GM23338 (cell line): ENCODE results near the gene GRAMD2B. TPM values are rescaled to one million over a fixed set of nuclear protein-coding genes. Genes with fewer than 3 reads are reported as not detected.

ENCODE experiments used
- ATAC-seq: fragments of 200-7000 bp; cut with Tn5 transposase; 3 replicates; pipeline ENCODE4 v1.9.1; 2020
- DNase-seq: peaks from one replicate; pipeline ENCODE4 v3.0.0-alpha.2; 2015; ENCODE audit warnings: low spot score
- H2AFZ ChIP-seq: fragments of 200-600 bp; sonication (generic); 2 replicates; pipeline ENCODE4 v1.8.0; 2016; ENCODE audit warnings: antibody characterized with exemption, mild to moderate bottlenecking, moderate library complexity
- H3F3A ChIP-seq: fragments of 200-600 bp; sonication (generic); replicated peaks from 2 replicates; pipeline ENCODE4 v1.8.0; 2017; ENCODE audit warnings: antibody characterized with exemption, mixed run types, low read depth
- H3K27ac ChIP-seq: fragments of 200-600 bp; sonication (generic); 2 replicates; pipeline ENCODE4 v1.6.1; 2016; ENCODE audit warnings: low read depth
- H3K27me3 ChIP-seq: fragments of 200-600 bp; sonication (generic); 2 replicates; pipeline ENCODE4 v1.8.0; 2016; ENCODE audit warnings: mild to moderate bottlenecking, mixed run types, moderate library complexity; ENCODE audit not compliant: insufficient read depth
- H3K36me3 ChIP-seq: fragments of 200-600 bp; sonication (generic); 2 replicates; pipeline ENCODE4 v1.8.0; 2016; ENCODE audit warnings: mild to moderate bottlenecking; ENCODE audit not compliant: insufficient read depth
- H3K4me1 ChIP-seq: fragments of 200-600 bp; sonication (generic); 2 replicates; pipeline ENCODE4 v1.8.0; 2016; ENCODE audit warnings: mild to moderate bottlenecking, moderate library complexity; ENCODE audit not compliant: insufficient read depth
- H3K4me2 ChIP-seq: fragments of 200-600 bp; sonication (generic); 2 replicates; pipeline ENCODE4 v1.7.1; 2017; ENCODE audit warnings: mixed run types
- H3K4me3 ChIP-seq: fragments of 200-600 bp; sonication (generic); 2 replicates; pipeline ENCODE4 v1.6.1; 2016; ENCODE audit warnings: mixed run types
- H3K79me2 ChIP-seq: fragments of 200-600 bp; sonication (generic); replicated peaks from 2 replicates; pipeline ENCODE4 v1.8.0; 2017; ENCODE audit warnings: mild to moderate bottlenecking; ENCODE audit not compliant: insufficient read depth
- H3K9me2 ChIP-seq: fragments of 200-600 bp; sonication (generic); 2 replicates; pipeline ENCODE4 v1.8.0; 2017; ENCODE audit not compliant: insufficient read depth
- H4K20me1 ChIP-seq: fragments of 200-600 bp; sonication (generic); replicated peaks from 2 replicates; pipeline ENCODE4 v1.8.0; 2017; ENCODE audit warnings: mild to moderate bottlenecking; ENCODE audit not compliant: insufficient read depth
- H3K27ac Mint-ChIP-seq: 2 replicates; pipeline ENCODE4 v1.8.0; 2020; ENCODE audit warnings: inconsistent platforms, mild to moderate bottlenecking, moderate library complexity, mixed read lengths
- H3K27me3 Mint-ChIP-seq: 3 replicates; pipeline ENCODE4 v1.8.0; 2022; ENCODE audit warnings: low read depth, mild to moderate bottlenecking, moderate library complexity, mixed read lengths, inconsistent platforms; ENCODE audit not compliant: insufficient read depth, poor library complexity
- H3K36me3 Mint-ChIP-seq: 3 replicates; pipeline ENCODE4 v1.8.0; 2021; ENCODE audit warnings: low read depth, mild to moderate bottlenecking, inconsistent platforms, moderate library complexity, mixed read lengths
- H3K4me1 Mint-ChIP-seq: 3 replicates; pipeline ENCODE4 v1.8.0; 2020; ENCODE audit warnings: mild to moderate bottlenecking, inconsistent platforms, mixed read lengths
- H3K4me3 Mint-ChIP-seq: 3 replicates; pipeline ENCODE4 v1.8.0; 2021; ENCODE audit warnings: moderate library complexity, mild to moderate bottlenecking, inconsistent platforms, mixed read lengths
- H3K9me3 Mint-ChIP-seq: 3 replicates; pipeline ENCODE4 v1.8.0; 2020; ENCODE audit warnings: moderate library complexity, mild to moderate bottlenecking, inconsistent platforms, mixed read lengths
- CTCF ChIP-seq, 2 experiments: fragments of 200-600 bp in 1 of 2; sonication (generic) in 1 of 2; conservative IDR thresholded peaks; 2 replicates each; pipeline versions ENCODE4 v1.5.1 to v1.6.1; 2016 to 2017; ENCODE audit warnings: antibody characterized with exemption in 2 of 2, low read depth in 2 of 2, mild to moderate bottlenecking in 2 of 2, moderate library complexity in 1 of 2
- ETS1 ChIP-seq: IDR thresholded peaks from 2 replicates; pipeline ENCODE4 v1.6.1; 2016; ENCODE audit warnings: antibody characterized with exemption
- EZH2 ChIP-seq: fragments of 200-600 bp; sonication (generic); IDR thresholded peaks from one replicate; pipeline ENCODE4 v1.8.0; 2017; ENCODE audit warnings: antibody characterized with exemption, mild to moderate bottlenecking, low read depth; ENCODE audit not compliant: unreplicated experiment
- JUNB ChIP-seq: IDR thresholded peaks from one replicate; pipeline ENCODE4 v1.6.1; 2016; ENCODE audit warnings: antibody characterized with exemption; ENCODE audit not compliant: unreplicated experiment
- POLR2AphosphoS5 ChIP-seq: IDR thresholded peaks from 2 replicates; pipeline ENCODE4 v1.6.1; 2016; ENCODE audit warnings: antibody characterized with exemption, low read depth
- REST ChIP-seq: IDR thresholded peaks from one replicate; pipeline ENCODE4 v1.6.1; 2018; ENCODE audit warnings: antibody characterized with exemption; ENCODE audit not compliant: unreplicated experiment
- STAT1 ChIP-seq: IDR thresholded peaks from one replicate; pipeline ENCODE4 v1.6.1; 2016; ENCODE audit warnings: antibody characterized with exemption; ENCODE audit not compliant: unreplicated experiment
- ZNF114 ChIP-seq: fragments of 250-450 bp; sonication (Bioruptor Pico); IDR thresholded peaks from 2 replicates; pipeline ENCODE4 v1.5.0; 2020; ENCODE audit warnings: mild to moderate bottlenecking, moderate library complexity
- ZNF331 ChIP-seq: fragments of 250-450 bp; sonication (Bioruptor Pico); IDR thresholded peaks from 2 replicates; pipeline ENCODE4 v1.5.0; 2020; ENCODE audit warnings: low read depth, mild to moderate bottlenecking, moderate library complexity
- long read RNA-seq: library from polyadenylated mRNA; unstranded; transcript quantifications from one replicate; pipeline ENCODE4 v2.0.0, GENCODE V29; 2020; ENCODE audit not compliant: unreplicated experiment
- polyA plus RNA-seq: library from polyadenylated mRNA; unstranded; fragments of >200 nt; fragmentation: Nextera tagmentation; extraction: Ambion mirVana; gene quantifications from 2 replicates; pipeline ENCODE4 v1.2.1, GENCODE V29; 2016
- total RNA-seq: library from RNA; depleted of rRNA; stranded (reverse); fragments of >200 nt; shearing (Covaris generic); gene quantifications from 2 replicates; pipeline ENCODE4 v1.2.3, GENCODE V29; 2014; rRNA removed

Gene GRAMD2B
- total RNA-seq (14.9 and 16.9 TPM in 2 replicates), polyA plus RNA-seq (9.7 and 10.7 TPM in 2 replicates)
- long read RNA-seq, partial matches to known transcripts: 1 of 3 reads
- long read RNA-seq, other reads (novel, unspliced or antisense): 1 of 3 reads

GRCh38 chr5:126422994-126423788, at the start of gene GRAMD2B:
Gene GRAMD2B, plus strand, starts transcription at chr5:126423409. Its CDS starts 198 bp downstream, at chr5:126423607.
- Mint-ChIP-seq H3K27me3 (peaks cover 1% of the 10 kb centered on the region), H3K9me3 (no peaks in the 10 kb centered on the region), H3K4me3 (peak within 1 kb of the TSS; percentile 89), H3K27ac (peak within 1 kb of the TSS; percentile 94), H3K36me3 (no peaks in the 10 kb centered on the region), H3K4me1 (peaks cover 19% of the 10 kb centered on the region; the same call in 2 of the 3 replicates)
- Histone ChIP-seq H3K4me3 (peak within 1 kb of the TSS; percentile 83), H3K27me3 (no peaks in the 10 kb centered on the region), H3F3A (peaks cover 9% of the 10 kb centered on the region), H3K4me1 (0 out of 2 replicates have a peak, but pooled peaks cover 14% of the 10 kb centered on the region), H3K9me2 (no peaks in the 10 kb centered on the region), H3K36me3 (no peaks in the 10 kb centered on the region; the same call in 1 of the 2 replicates), H3K27ac (peak within 1 kb of the TSS; percentile 96), H3K4me2 (peak within 1 kb of the TSS; percentile 91), H4K20me1 (0 out of 2 replicates have a peak, but pooled peaks cover 8% of the 10 kb centered on the region), H2AFZ (peak within 1 kb of the TSS; percentile 93), H3K79me2 (peaks cover 42% of the 10 kb centered on the region)
- DNase-seq (peak; percentile 96), ATAC-seq (peak; percentile 96)
- no peak for TF ChIP-seq JUNB
- 0 out of 2 replicates have a peak, but pooled peaks have one; percentile 24 for TF ChIP-seq ETS1
- no peak for TF ChIP-seq CTCF (conservative IDR thresholded peaks at IDR 0.05; ENCODE audit: low read depth in 2 of 2)
- TF ChIP-seq POLR2AphosphoS5: peak; percentile 93

GRCh38 chr5:126374109-126374416, 49.1 kb upstream of the GRAMD2B start:
- TF ChIP-seq ZNF331 (CRISPR knock-in tag): no peak
- no peak for TF ChIP-seq STAT1
- no peak for TF ChIP-seq POLR2AphosphoS5
- TF ChIP-seq ZNF114 (CRISPR knock-in tag): no peak
- TF ChIP-seq EZH2: no peak
- no peak for TF ChIP-seq REST
- no peak for TF ChIP-seq CTCF (conservative IDR thresholded peaks at IDR 0.05; ENCODE audit: low read depth in 2 of 2)
- no peaks in the 10 kb centered on the region for H3K9me3 Mint-ChIP-seq
- Histone ChIP-seq H3K36me3 (no peaks in the 10 kb centered on the region), H3K9me2 (no peaks in the 10 kb centered on the region), H3K4me2 (no peak overlapping the region), H3F3A (no peaks in the 10 kb centered on the region), H3K4me1 (peaks cover 50% of the 10 kb centered on the region), H3K79me2 (no peaks in the 10 kb centered on the region), H3K4me3 (no peak overlapping the region), H3K27me3 (no peaks in the 10 kb centered on the region), H3K27ac (no peak overlapping the region), H2AFZ (no peak overlapping the region), H4K20me1 (no peaks in the 10 kb centered on the region)
- H3K36me3 Mint-ChIP-seq: no peaks in the 10 kb centered on the region
- no peak overlapping the region for H3K27ac Mint-ChIP-seq
- DNase-seq: no peak
- no peak overlapping the region for H3K4me3 Mint-ChIP-seq
- H3K27me3 Mint-ChIP-seq: no peaks in the 10 kb centered on the region
- ATAC-seq: no peak
- H3K4me1 Mint-ChIP-seq: peaks cover 42% of the 10 kb centered on the region
